Common myeloid progenitor, CD34-positive (primary cell): ENCODE data around the gene MAN2A1. TPM values are rescaled to one million over a fixed set of nuclear protein-coding genes. Genes with fewer than 3 reads are reported as not detected.
A peak's percentile ranks its signal among the peaks of the same experiment; 100 is the strongest.

Experiments used
- CTCF ChIA-PET: fragments of 350-600 bp; sonication (Branson Sonifier 250); formaldehyde crosslinking; loops from one replicate; lab custom pipeline; 2021; ENCODE audit warnings: antibody characterized with exemption; lab: Charles Lee
- POLR2A ChIA-PET: fragments of 350-600 bp; sonication (Branson Sonifier 250); formaldehyde crosslinking; loops from one replicate; lab custom pipeline; 2021; ENCODE audit warnings: antibody characterized with exemption; lab: Charles Lee
- DNase-seq, 3 donors: peaks; one replicate each; pipeline versions ENCODE4 v3.0.0 to v3.0.0-alpha.2; 2013
- H3K27ac ChIP-seq, 2 experiments: 1 replicate in 1 of 2; 2 replicates in 1 of 2; pipeline ENCODE4 v1.7.0; 2013; ENCODE audit warnings: inconsistent platforms in 2 of 2, low read length in 2 of 2, mild to moderate bottlenecking in 2 of 2, low read depth in 1 of 2, moderate library complexity in 1 of 2; ENCODE audit not compliant: severe bottlenecking in 2 of 2, insufficient read depth in 1 of 2, poor library complexity in 1 of 2
- H3K27me3 ChIP-seq, 5 experiments: replicated peaks in 2 of 5; 1 replicate in 3 of 5; 2 replicates in 2 of 5; pipeline versions ENCODE4 v1.6.1 to v1.7.0; 2013; ENCODE audit warnings: low read length in 4 of 5, mild to moderate bottlenecking in 2 of 5, moderate library complexity in 2 of 5, inconsistent platforms in 1 of 5; ENCODE audit not compliant: insufficient read depth in 5 of 5, control insufficient read depth in 4 of 5
- H3K36me3 ChIP-seq, 4 experiments: 1 replicate in 2 of 4; 2 replicates in 2 of 4; pipeline versions ENCODE4 v1.6.1 to v1.7.0; 2013; ENCODE audit warnings: low read length in 3 of 4, control low read depth in 1 of 4, mild to moderate bottlenecking in 1 of 4; ENCODE audit not compliant: control insufficient read depth in 4 of 4, insufficient read depth in 4 of 4
- H3K4me1 ChIP-seq, 4 experiments: 1 replicate in 3 of 4; 2 replicates in 1 of 4; pipeline versions ENCODE4 v1.6.1 to v1.7.1; 2013; ENCODE audit warnings: low read length in 3 of 4, mild to moderate bottlenecking in 3 of 4, control low read depth in 1 of 4, inconsistent platforms in 1 of 4, moderate library complexity in 1 of 4; ENCODE audit not compliant: control insufficient read depth in 4 of 4, insufficient read depth in 4 of 4; ENCODE audit errors: control extremely low read depth in 1 of 4
- H3K4me3 ChIP-seq, 7 experiments: 1 replicate in 4 of 7; 2 replicates in 3 of 7; pipeline versions ENCODE4 v1.5.1 to v1.7.0; 2013; ENCODE audit warnings: mild to moderate bottlenecking in 7 of 7, low read length in 6 of 7, moderate library complexity in 6 of 7, inconsistent platforms in 2 of 7, low read depth in 2 of 7, control low read depth in 1 of 7; ENCODE audit not compliant: insufficient read depth in 4 of 7, control insufficient read depth in 1 of 7; ENCODE audit errors: extremely low read depth in 1 of 7
- H3K9me3 ChIP-seq, 5 experiments: 1 replicate in 4 of 5; 2 replicates in 1 of 5; pipeline versions ENCODE4 v1.6.1 to v1.7.1; 2013; ENCODE audit warnings: low read length in 4 of 5, mild to moderate bottlenecking in 2 of 5, inconsistent platforms in 1 of 5, low read depth in 1 of 5, moderate library complexity in 1 of 5; ENCODE audit not compliant: control insufficient read depth in 4 of 5, insufficient read depth in 2 of 5; ENCODE audit errors: control extremely low read depth in 1 of 5
- WGBS: methylation state at CpG from one replicate; pipeline ENCODE4 v1.1.5; 2013; ENCODE audit not compliant: insufficient coverage; 5-methylcytosine and 5-hydroxymethylcytosine counted together
- polyA plus RNA-seq: library from polyadenylated mRNA; unstranded; fragments of 120-200 nt; gene quantifications from one replicate; pipeline ENCODE4 v1.2.1, GENCODE V29; 2013

The MAN2A1 gene
- polyA plus RNA-seq = 24.3 TPM

DNA sequence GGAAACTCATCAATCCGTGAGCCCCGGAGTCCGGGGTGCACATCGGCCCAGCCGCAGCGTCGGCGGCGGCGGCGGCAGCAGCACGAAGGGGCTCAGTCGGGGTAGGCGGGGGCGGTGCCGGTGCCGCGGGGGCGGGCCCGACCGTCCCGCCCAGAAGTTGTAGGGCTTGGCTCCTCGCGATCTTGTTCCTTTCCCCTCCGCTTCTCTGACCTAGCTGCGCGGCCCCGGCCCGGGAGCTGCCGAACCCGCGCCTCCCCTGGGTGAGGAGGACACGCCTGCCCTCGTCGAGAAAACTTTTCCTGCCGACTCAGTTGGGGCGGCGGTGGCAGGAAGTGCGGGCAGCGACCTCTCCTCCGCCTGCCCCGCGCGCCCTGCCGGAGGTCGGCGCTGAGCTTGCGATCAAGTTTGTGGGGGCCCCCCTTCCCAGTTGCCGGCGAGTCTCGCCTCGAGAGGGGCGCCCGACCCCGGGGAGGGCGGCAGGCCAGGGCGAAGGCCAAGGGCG, at the start of gene MAN2A1:
MAN2A1 (plus strand) TSS at position 188 of the 502 bp plus-strand sequence. CDS start 491 bp downstream, outside the sequence.
- peaks cover 0 to 10% (median 1%) of the 10 kb centered on the region in 5 experiments for H3K9me3 ChIP-seq
- peak within 1 kb of the TSS; percentile 87 to 96 (median 90) for H3K4me3 ChIP-seq
- CTCF ChIA-PET = interaction anchor here (0.9 to 4.7 kb wide), 7 partner anchors 13 to 99 kb away, joined by 3 to 33 read pairs (median 4); no protein-coding TSS in a partner anchor
- POLR2A ChIA-PET = no interaction called here
- peak within 1 kb of the TSS; percentile 52 to 83 for H3K27ac ChIP-seq
- no peaks in the 10 kb centered on the region for H3K27me3 ChIP-seq
- peaks cover 11 to 35% (median 23%) of the 10 kb centered on the region in 4 experiments for H3K4me1 ChIP-seq
- peaks cover 0 to 4% (median 0%) of the 10 kb centered on the region in 4 experiments for H3K36me3 ChIP-seq
- DNase-seq = peak; percentile 71 to 84 (median 81)
- 0% methylated on average over 57 of the region's 58 CpGs for WGBS

GRCh38 chr5:109640976-109641375, 48.8 kb upstream of the MAN2A1 start:
- H3K9me3 ChIP-seq = peaks cover 0 to 1% (median 0%) of the 10 kb centered on the region in 5 experiments
- H3K4me3 ChIP-seq = no peak overlapping the region
- no peaks in the 10 kb centered on the region for H3K4me1 ChIP-seq
- H3K27me3 ChIP-seq = no peaks in the 10 kb centered on the region
- 93% methylated on average over 3 of the region's 4 CpGs for WGBS
- no peak overlapping the region for H3K27ac ChIP-seq
- POLR2A ChIA-PET = no interaction called here
- CTCF ChIA-PET = interaction anchor here (0.8 kb wide), 1 partner anchor 8 kb away, joined by 3 read pairs; no protein-coding TSS in a partner anchor
- H3K36me3 ChIP-seq = no peaks in the 10 kb centered on the region
- no peak for DNase-seq

DNA sequence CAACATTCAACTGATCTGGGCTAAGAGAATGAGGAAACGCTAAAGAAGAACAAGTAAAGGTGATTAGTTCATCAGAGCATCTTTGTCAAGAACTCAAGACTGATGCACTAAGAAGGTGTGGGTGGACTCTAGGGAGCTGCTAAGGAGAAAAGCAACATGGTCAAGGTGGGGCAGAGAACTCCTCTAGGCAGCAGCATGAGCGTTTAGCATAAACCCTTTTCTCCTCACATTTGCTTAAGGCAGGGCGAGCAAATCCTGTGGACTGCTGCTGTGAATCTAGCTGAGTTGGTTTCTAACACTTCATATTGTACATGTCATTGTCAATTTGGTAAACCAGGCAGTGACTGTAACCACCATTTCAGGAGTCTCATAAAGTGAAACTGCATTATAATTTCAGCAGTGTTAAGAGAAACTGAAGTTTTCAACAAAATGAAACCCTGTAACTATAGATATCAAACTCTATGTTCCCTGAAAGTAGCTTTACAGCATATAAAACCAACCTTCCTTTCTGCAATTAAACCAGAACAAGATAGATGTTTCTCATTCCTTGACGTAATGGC, 45.9 kb upstream of the MAN2A1 start:
- 95% methylated on average over 2 of the region's 4 CpGs for WGBS
- Histone ChIP-seq H3K36me3 (no peaks in the 10 kb centered on the region), H3K27me3 (no peaks in the 10 kb centered on the region), H3K4me3 (no peak overlapping the region), H3K4me1 (no peaks in the 10 kb centered on the region), H3K27ac (no peak overlapping the region), H3K9me3 (peaks cover 0 to 1% (median 0%) of the 10 kb centered on the region in 5 experiments)
- CTCF ChIA-PET = interaction anchor here (1.2 to 1.5 kb wide), 2 partner anchors 38 to 53 kb away, joined by 3 to 4 read pairs; no protein-coding TSS in a partner anchor
- POLR2A ChIA-PET = no interaction called here
- DNase-seq = no peak

GRCh38 chr5:109644829-109645228, 44.9 kb upstream of the MAN2A1 start:
- Histone ChIP-seq H3K27me3 (no peaks in the 10 kb centered on the region), H3K27ac (no peak overlapping the region), H3K9me3 (peaks cover 0 to 1% (median 0%) of the 10 kb centered on the region in 5 experiments), H3K36me3 (no peaks in the 10 kb centered on the region), H3K4me1 (no peaks in the 10 kb centered on the region), H3K4me3 (no peak overlapping the region)
- POLR2A ChIA-PET = no interaction called here
- CTCF ChIA-PET = interaction anchor here (1.5 kb wide), 1 partner anchor 54 kb away, joined by 4 read pairs; no protein-coding TSS in a partner anchor
- DNase-seq = no peak
- 100% methylated on average over 3 of the region's 7 CpGs for WGBS

GRCh38 chr5:109645707-109646192, 44.0 kb upstream of the MAN2A1 start:
- DNase-seq = no peak
- POLR2A ChIA-PET = no interaction called here
- WGBS = 100% methylated on average over 1 of the region's 2 CpGs
- peaks cover 0 to 6% (median 3%) of the 10 kb centered on the region in 4 experiments for H3K4me1 ChIP-seq
- no peaks in the 10 kb centered on the region for H3K9me3 ChIP-seq
- no peaks in the 10 kb centered on the region for H3K27me3 ChIP-seq
- CTCF ChIA-PET = no interaction called here
- H3K36me3 ChIP-seq = no peaks in the 10 kb centered on the region
- no peak overlapping the region for H3K27ac ChIP-seq
- H3K4me3 ChIP-seq = no peak overlapping the region

- CTCF ChIA-PET = interaction anchor here (0.9 to 1.4 kb wide), 3 partner anchors 9 to 39 kb away, joined by 3 read pairs; no protein-coding TSS in a partner anchor
Observed at GRCh38 chr5:109649318-109649717, 40.4 kb upstream of the MAN2A1 start.

DNA sequence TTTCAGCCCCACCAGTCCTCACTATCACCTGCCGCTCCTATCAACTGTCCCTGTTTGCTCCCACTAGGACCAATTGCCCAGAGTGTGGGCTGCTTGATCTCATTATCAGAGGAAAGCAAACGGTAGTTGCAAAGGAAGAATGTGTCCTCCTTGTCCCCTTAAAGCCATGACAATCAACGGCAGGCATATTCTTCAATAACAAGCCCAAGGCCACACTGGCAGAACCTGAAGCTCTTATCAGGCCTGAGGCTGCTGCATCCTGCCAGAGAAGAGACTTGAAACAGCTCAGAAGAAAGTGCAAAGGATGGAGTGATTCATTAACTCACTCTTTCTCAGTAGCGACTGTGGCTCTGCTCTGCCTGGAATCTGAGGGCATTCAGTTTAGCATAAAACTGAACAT, 39.2 kb upstream of the MAN2A1 start:
- 33% methylated on average over 3 of the region's 4 CpGs for WGBS
- Histone ChIP-seq H3K27me3 (no peaks in the 10 kb centered on the region), H3K36me3 (no peaks in the 10 kb centered on the region), H3K9me3 (no peaks in the 10 kb centered on the region), H3K4me3 (no peak overlapping the region), H3K4me1 (peaks cover 0 to 18% (median 11%) of the 10 kb centered on the region in 4 experiments), H3K27ac (no peak overlapping the region)
- ChIA-PET CTCF (interaction anchor here (1.1 kb wide), 1 partner anchor 30 kb away, joined by 5 read pairs; no protein-coding TSS in a partner anchor), POLR2A (interaction anchor here (0.6 kb wide), 1 partner anchor 11 kb away, joined by 3 read pairs; no protein-coding TSS in a partner anchor)
- peak; percentile 41 to 85 (median 65) for DNase-seq

More at GRCh38 chr5:109649318-109649717, 40.4 kb upstream of the MAN2A1 start:
- POLR2A ChIA-PET = no interaction called here
- Histone ChIP-seq H3K27me3 (no peaks in the 10 kb centered on the region), H3K36me3 (no peaks in the 10 kb centered on the region), H3K9me3 (no peaks in the 10 kb centered on the region), H3K4me3 (no peak overlapping the region), H3K27ac (no peak overlapping the region), H3K4me1 (peaks cover 0 to 7% (median 4%) of the 10 kb centered on the region in 4 experiments)
- WGBS = 90% methylated on average over 2 of the region's 4 CpGs
- DNase-seq = no peak
